GM23338 (cell line): ENCODE results near the gene PAK4. TPM values are rescaled to one million over a fixed set of nuclear protein-coding genes. Genes with fewer than 3 reads are reported as not detected.

Source experiments
- ATAC-seq: fragments of 200-7000 bp; cut with Tn5 transposase; 3 replicates; pipeline ENCODE4 v1.9.1; 2020
- DNase-seq: peaks from one replicate; pipeline ENCODE4 v3.0.0-alpha.2; 2015; ENCODE audit warnings: low spot score
- H2AFZ ChIP-seq: fragments of 200-600 bp; sonication (generic); 2 replicates; pipeline ENCODE4 v1.8.0; 2016; ENCODE audit warnings: antibody characterized with exemption, mild to moderate bottlenecking, moderate library complexity
- H3F3A ChIP-seq: fragments of 200-600 bp; sonication (generic); replicated peaks from 2 replicates; pipeline ENCODE4 v1.8.0; 2017; ENCODE audit warnings: antibody characterized with exemption, mixed run types, low read depth
- H3K27ac ChIP-seq: fragments of 200-600 bp; sonication (generic); 2 replicates; pipeline ENCODE4 v1.6.1; 2016; ENCODE audit warnings: low read depth
- H3K27me3 ChIP-seq: fragments of 200-600 bp; sonication (generic); 2 replicates; pipeline ENCODE4 v1.8.0; 2016; ENCODE audit warnings: mild to moderate bottlenecking, mixed run types, moderate library complexity; ENCODE audit not compliant: insufficient read depth
- H3K36me3 ChIP-seq: fragments of 200-600 bp; sonication (generic); 2 replicates; pipeline ENCODE4 v1.8.0; 2016; ENCODE audit warnings: mild to moderate bottlenecking; ENCODE audit not compliant: insufficient read depth
- H3K4me1 ChIP-seq: fragments of 200-600 bp; sonication (generic); 2 replicates; pipeline ENCODE4 v1.8.0; 2016; ENCODE audit warnings: mild to moderate bottlenecking, moderate library complexity; ENCODE audit not compliant: insufficient read depth
- H3K4me2 ChIP-seq: fragments of 200-600 bp; sonication (generic); 2 replicates; pipeline ENCODE4 v1.7.1; 2017; ENCODE audit warnings: mixed run types
- H3K4me3 ChIP-seq: fragments of 200-600 bp; sonication (generic); 2 replicates; pipeline ENCODE4 v1.6.1; 2016; ENCODE audit warnings: mixed run types
- H3K79me2 ChIP-seq: fragments of 200-600 bp; sonication (generic); replicated peaks from 2 replicates; pipeline ENCODE4 v1.8.0; 2017; ENCODE audit warnings: mild to moderate bottlenecking; ENCODE audit not compliant: insufficient read depth
- H3K9me2 ChIP-seq: fragments of 200-600 bp; sonication (generic); 2 replicates; pipeline ENCODE4 v1.8.0; 2017; ENCODE audit not compliant: insufficient read depth
- H4K20me1 ChIP-seq: fragments of 200-600 bp; sonication (generic); replicated peaks from 2 replicates; pipeline ENCODE4 v1.8.0; 2017; ENCODE audit warnings: mild to moderate bottlenecking; ENCODE audit not compliant: insufficient read depth
- H3K27ac Mint-ChIP-seq: 2 replicates; pipeline ENCODE4 v1.8.0; 2020; ENCODE audit warnings: inconsistent platforms, mild to moderate bottlenecking, moderate library complexity, mixed read lengths
- H3K27me3 Mint-ChIP-seq: 3 replicates; pipeline ENCODE4 v1.8.0; 2022; ENCODE audit warnings: low read depth, mild to moderate bottlenecking, moderate library complexity, mixed read lengths, inconsistent platforms; ENCODE audit not compliant: insufficient read depth, poor library complexity
- H3K36me3 Mint-ChIP-seq: 3 replicates; pipeline ENCODE4 v1.8.0; 2021; ENCODE audit warnings: low read depth, mild to moderate bottlenecking, inconsistent platforms, moderate library complexity, mixed read lengths
- H3K4me1 Mint-ChIP-seq: 3 replicates; pipeline ENCODE4 v1.8.0; 2020; ENCODE audit warnings: mild to moderate bottlenecking, inconsistent platforms, mixed read lengths
- H3K4me3 Mint-ChIP-seq: 3 replicates; pipeline ENCODE4 v1.8.0; 2021; ENCODE audit warnings: moderate library complexity, mild to moderate bottlenecking, inconsistent platforms, mixed read lengths
- H3K9me3 Mint-ChIP-seq: 3 replicates; pipeline ENCODE4 v1.8.0; 2020; ENCODE audit warnings: moderate library complexity, mild to moderate bottlenecking, inconsistent platforms, mixed read lengths
- CREB1 ChIP-seq: fragments of 250-450 bp; sonication (Bioruptor Pico); IDR thresholded peaks from 2 replicates; pipeline ENCODE4 v1.5.0; 2020; ENCODE audit warnings: low read depth, mild to moderate bottlenecking, moderate library complexity
- CTCF ChIP-seq, 2 experiments: fragments of 200-600 bp in 1 of 2; sonication (generic) in 1 of 2; conservative IDR thresholded peaks; 2 replicates each; pipeline versions ENCODE4 v1.5.1 to v1.6.1; 2016 to 2017; ENCODE audit warnings: antibody characterized with exemption in 2 of 2, low read depth in 2 of 2, mild to moderate bottlenecking in 2 of 2, moderate library complexity in 1 of 2
- ETS1 ChIP-seq: IDR thresholded peaks from 2 replicates; pipeline ENCODE4 v1.6.1; 2016; ENCODE audit warnings: antibody characterized with exemption
- EZH2 ChIP-seq: fragments of 200-600 bp; sonication (generic); IDR thresholded peaks from one replicate; pipeline ENCODE4 v1.8.0; 2017; ENCODE audit warnings: antibody characterized with exemption, mild to moderate bottlenecking, low read depth; ENCODE audit not compliant: unreplicated experiment
- EZH2phosphoT487 ChIP-seq: fragments of 200-600 bp; sonication (generic); IDR thresholded peaks from one replicate; pipeline ENCODE4 v1.8.1; 2018; ENCODE audit warnings: antibody characterized with exemption; ENCODE audit not compliant: unreplicated experiment
- JUNB ChIP-seq: IDR thresholded peaks from one replicate; pipeline ENCODE4 v1.6.1; 2016; ENCODE audit warnings: antibody characterized with exemption; ENCODE audit not compliant: unreplicated experiment
- NANOG ChIP-seq: IDR thresholded peaks from 2 replicates; pipeline ENCODE4 v1.6.1; 2016; ENCODE audit warnings: antibody characterized with exemption, borderline replicate concordance
- POLR2AphosphoS5 ChIP-seq: IDR thresholded peaks from 2 replicates; pipeline ENCODE4 v1.6.1; 2016; ENCODE audit warnings: antibody characterized with exemption, low read depth
- REST ChIP-seq: IDR thresholded peaks from one replicate; pipeline ENCODE4 v1.6.1; 2018; ENCODE audit warnings: antibody characterized with exemption; ENCODE audit not compliant: unreplicated experiment
- STAT1 ChIP-seq: IDR thresholded peaks from one replicate; pipeline ENCODE4 v1.6.1; 2016; ENCODE audit warnings: antibody characterized with exemption; ENCODE audit not compliant: unreplicated experiment
- ZNF114 ChIP-seq: fragments of 250-450 bp; sonication (Bioruptor Pico); IDR thresholded peaks from 2 replicates; pipeline ENCODE4 v1.5.0; 2020; ENCODE audit warnings: mild to moderate bottlenecking, moderate library complexity
- ZNF331 ChIP-seq: fragments of 250-450 bp; sonication (Bioruptor Pico); IDR thresholded peaks from 2 replicates; pipeline ENCODE4 v1.5.0; 2020; ENCODE audit warnings: low read depth, mild to moderate bottlenecking, moderate library complexity
- polyA plus RNA-seq: library from polyadenylated mRNA; unstranded; fragments of >200 nt; fragmentation: Nextera tagmentation; extraction: Ambion mirVana; gene quantifications from 2 replicates; pipeline ENCODE4 v1.2.1, GENCODE V29; 2016
- total RNA-seq: library from RNA; depleted of rRNA; stranded (reverse); fragments of >200 nt; shearing (Covaris generic); gene quantifications from 2 replicates; pipeline ENCODE4 v1.2.3, GENCODE V29; 2014
- TF ChIP-seq, protein P1 (sequence below): fragments of 250-450 bp; sonication (Bioruptor Pico); IDR thresholded peaks from 2 replicates; pipeline ENCODE4 v1.5.0; 2020; ENCODE audit warnings: mild to moderate bottlenecking, moderate library complexity

Gene PAK4
- total and polyA plus RNA-seq, 2 experiments from 2014 or later, result 28.7 to 35.4 TPM

- H3F3A ChIP-seq, result no peaks in the 10 kb centered on the region
- no peaks in the 10 kb centered on the region for H3K4me1 Mint-ChIP-seq
- no peaks in the 10 kb centered on the region for H4K20me1 ChIP-seq
- H3K27me3 Mint-ChIP-seq, result peaks cover 4% of the 10 kb centered on the region
- peaks cover 12% of the 10 kb centered on the region for H3K9me3 Mint-ChIP-seq
- TF ChIP-seq POLR2AphosphoS5, result no peak
- TF ChIP-seq, protein P1, sequence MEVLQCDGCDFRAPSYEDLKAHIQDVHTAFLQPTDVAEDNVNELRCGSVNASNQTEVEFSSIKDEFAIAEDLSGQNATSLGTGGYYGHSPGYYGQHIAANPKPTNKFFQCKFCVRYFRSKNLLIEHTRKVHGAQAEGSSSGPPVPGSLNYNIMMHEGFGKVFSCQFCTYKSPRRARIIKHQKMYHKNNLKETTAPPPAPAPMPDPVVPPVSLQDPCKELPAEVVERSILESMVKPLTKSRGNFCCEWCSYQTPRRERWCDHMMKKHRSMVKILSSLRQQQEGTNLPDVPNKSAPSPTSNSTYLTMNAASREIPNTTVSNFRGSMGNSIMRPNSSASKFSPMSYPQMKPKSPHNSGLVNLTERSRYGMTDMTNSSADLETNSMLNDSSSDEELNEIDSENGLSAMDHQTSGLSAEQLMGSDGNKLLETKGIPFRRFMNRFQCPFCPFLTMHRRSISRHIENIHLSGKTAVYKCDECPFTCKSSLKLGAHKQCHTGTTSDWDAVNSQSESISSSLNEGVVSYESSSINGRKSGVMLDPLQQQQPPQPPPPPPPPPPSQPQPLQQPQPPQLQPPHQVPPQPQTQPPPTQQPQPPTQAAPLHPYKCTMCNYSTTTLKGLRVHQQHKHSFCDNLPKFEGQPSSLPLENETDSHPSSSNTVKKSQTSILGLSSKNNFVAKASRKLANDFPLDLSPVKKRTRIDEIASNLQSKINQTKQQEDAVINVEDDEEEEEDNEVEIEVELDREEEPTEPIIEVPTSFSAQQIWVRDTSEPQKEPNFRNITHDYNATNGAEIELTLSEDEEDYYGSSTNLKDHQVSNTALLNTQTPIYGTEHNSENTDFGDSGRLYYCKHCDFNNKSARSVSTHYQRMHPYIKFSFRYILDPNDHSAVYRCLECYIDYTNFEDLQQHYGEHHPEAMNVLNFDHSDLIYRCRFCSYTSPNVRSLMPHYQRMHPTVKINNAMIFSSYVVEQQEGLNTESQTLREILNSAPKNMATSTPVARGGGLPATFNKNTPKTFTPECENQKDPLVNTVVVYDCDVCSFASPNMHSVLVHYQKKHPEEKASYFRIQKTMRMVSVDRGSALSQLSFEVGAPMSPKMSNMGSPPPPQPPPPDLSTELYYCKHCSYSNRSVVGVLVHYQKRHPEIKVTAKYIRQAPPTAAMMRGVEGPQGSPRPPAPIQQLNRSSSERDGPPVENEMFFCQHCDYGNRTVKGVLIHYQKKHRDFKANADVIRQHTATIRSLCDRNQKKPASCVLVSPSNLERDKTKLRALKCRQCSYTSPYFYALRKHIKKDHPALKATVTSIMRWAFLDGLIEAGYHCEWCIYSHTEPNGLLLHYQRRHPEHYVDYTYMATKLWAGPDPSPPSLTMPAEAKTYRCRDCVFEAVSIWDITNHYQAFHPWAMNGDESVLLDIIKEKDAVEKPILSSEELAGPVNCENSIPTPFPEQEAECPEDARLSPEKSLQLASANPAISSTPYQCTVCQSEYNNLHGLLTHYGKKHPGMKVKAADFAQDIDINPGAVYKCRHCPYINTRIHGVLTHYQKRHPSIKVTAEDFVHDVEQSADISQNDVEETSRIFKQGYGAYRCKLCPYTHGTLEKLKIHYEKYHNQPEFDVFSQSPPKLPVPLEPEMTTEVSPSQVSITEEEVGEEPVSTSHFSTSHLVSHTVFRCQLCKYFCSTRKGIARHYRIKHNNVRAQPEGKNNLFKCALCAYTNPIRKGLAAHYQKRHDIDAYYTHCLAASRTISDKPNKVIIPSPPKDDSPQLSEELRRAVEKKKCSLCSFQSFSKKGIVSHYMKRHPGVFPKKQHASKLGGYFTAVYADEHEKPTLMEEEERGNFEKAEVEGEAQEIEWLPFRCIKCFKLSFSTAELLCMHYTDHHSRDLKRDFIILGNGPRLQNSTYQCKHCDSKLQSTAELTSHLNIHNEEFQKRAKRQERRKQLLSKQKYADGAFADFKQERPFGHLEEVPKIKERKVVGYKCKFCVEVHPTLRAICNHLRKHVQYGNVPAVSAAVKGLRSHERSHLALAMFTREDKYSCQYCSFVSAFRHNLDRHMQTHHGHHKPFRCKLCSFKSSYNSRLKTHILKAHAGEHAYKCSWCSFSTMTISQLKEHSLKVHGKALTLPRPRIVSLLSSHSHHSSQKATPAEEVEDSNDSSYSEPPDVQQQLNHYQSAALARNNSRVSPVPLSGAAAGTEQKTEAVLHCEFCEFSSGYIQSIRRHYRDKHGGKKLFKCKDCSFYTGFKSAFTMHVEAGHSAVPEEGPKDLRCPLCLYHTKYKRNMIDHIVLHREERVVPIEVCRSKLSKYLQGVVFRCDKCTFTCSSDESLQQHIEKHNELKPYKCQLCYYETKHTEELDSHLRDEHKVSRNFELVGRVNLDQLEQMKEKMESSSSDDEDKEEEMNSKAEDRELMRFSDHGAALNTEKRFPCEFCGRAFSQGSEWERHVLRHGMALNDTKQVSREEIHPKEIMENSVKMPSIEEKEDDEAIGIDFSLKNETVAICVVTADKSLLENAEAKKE (CRISPR knock-in tag), result no peak
- TF ChIP-seq EZH2phosphoT487, result no peak
- no peak for TF ChIP-seq NANOG
- no peak for TF ChIP-seq REST
- no peak for TF ChIP-seq CREB1 (CRISPR knock-in tag)
- TF ChIP-seq EZH2, result no peak
- no peak for TF ChIP-seq ZNF114 (CRISPR knock-in tag)
- TF ChIP-seq CTCF (conservative IDR thresholded peaks at IDR 0.05; ENCODE audit: low read depth in 2 of 2), result no peak
- TF ChIP-seq ZNF331, result no peak
- no peak for TF ChIP-seq STAT1
- no peak for TF ChIP-seq ETS1
- no peak for TF ChIP-seq JUNB
- no peak overlapping the region for H3K4me2 ChIP-seq
- H3K9me2 ChIP-seq, result no peaks in the 10 kb centered on the region
- H3K27ac ChIP-seq, result no peak overlapping the region
- no peak overlapping the region for H3K27ac Mint-ChIP-seq
- H3K36me3 ChIP-seq, result no peaks in the 10 kb centered on the region
- no peaks in the 10 kb centered on the region for H3K4me1 ChIP-seq
- no peak overlapping the region for H2AFZ ChIP-seq
- DNase-seq (no peak), ATAC-seq (no peak)
- no peaks in the 10 kb centered on the region for H3K36me3 Mint-ChIP-seq
- no peak overlapping the region for H3K4me3 ChIP-seq
- H3K4me3 Mint-ChIP-seq, result no peak overlapping the region
- no peaks in the 10 kb centered on the region for H3K79me2 ChIP-seq
- no peaks in the 10 kb centered on the region for H3K27me3 ChIP-seq
Measured at GRCh38 chr19:39217094-39217493, 91.5 kb downstream of the PAK4 start.
